GM18505 (cell line): ENCODE data around the gene PLCB1.

Source experiments
- ATAC-seq: cut with Tn5 transposase; IDR thresholded peaks from one replicate; pipeline ENCODE4 v1.9.1; 2021; ENCODE audit not compliant: unreplicated experiment
- POLR2A ChIP-seq: IDR thresholded peaks from 4 replicates; pipeline ENCODE4 v1.6.1; 2011; ENCODE audit warnings: borderline replicate concordance; ENCODE audit not compliant: insufficient read depth, insufficient read length; ENCODE audit errors: extremely low read depth

Gene PLCB1

DNA sequence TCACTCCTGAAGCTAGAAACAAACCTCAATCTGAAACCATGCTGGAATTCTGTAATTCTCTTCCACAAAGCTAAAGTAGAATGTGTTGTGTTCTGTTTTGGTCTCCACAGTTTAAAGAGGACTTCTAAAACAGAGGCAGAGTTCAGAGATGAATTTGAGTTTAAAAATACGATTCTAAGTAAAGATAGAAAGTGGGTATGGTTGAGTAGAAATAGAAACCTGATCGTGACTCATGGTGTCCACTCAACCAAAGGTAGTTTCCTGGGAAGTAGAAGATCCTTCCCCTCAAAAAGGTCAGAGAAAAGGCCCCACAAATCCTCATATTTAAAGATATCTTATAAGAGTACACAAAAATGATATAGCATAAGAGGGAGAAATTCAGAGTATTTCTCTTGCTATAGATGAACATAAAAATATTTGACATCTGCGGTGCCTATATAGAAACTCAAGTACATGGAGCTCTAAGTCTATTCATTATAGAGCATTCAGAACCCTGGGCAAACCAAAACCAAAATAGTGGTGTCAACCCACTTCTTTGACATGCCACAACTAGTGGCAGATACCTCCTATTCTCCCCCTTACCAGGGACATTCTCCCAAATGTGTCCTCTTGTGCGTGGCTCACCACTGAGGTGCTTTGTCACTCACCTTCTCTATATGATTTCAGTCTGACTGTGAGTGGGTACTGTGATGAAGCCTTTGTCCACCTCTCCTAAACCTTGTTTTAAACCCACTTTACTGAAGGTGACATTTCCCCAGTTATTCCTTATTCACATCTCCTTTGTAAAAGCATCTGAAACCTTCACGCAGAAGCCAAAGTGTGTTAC, 84.5 kb downstream of the PLCB1 start:
- TF ChIP-seq POLR2A = no peak

DNA sequence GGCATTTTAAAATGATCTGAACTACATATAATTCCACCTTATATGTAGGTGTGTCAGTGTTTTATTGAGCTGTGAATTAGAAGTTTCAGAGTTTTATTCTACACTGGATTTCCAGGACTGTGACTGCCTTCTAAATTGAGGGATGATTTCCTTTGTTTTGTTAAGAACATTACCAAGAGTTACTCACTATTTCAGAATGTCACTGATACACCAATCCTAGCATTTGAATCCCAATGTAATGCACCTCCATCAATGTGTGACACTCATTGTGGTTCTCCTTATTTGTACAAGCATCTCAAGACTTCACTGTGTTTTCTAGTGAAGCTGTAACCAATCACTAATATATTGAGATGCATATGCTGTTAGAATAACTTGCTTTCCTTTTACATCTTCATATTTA, 86.8 kb downstream of the PLCB1 start:
- no peak for ATAC-seq

More for the DNA sequence above, 84.5 kb downstream of the PLCB1 start:
- peak; percentile 33 for ATAC-seq

GRCh38 chr20:8219403-8219802, 87.3 kb downstream of the PLCB1 start:
- no peak for TF ChIP-seq POLR2A
- ATAC-seq = no peak

More for the DNA sequence above, 86.8 kb downstream of the PLCB1 start:
- no peak for TF ChIP-seq POLR2A

DNA sequence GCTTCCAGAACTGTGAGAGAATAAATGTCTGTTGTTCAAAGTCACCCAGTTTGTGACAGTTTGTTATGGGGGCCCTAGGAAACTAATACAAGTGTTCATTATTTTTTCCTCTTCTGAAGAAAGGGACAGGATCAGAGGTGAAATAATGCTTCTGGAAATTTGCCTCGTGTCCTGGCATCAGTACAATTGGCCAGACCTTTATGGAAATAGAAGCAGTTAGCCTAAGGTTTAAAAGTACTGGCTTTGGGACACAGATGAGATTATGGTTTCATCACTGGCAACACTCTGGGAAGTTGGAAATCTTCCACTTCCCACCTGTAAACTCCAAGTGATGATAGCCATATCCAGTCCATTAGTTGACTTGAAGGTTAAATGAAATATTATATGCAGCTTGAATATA, 88.7 kb downstream of the PLCB1 start:
- ATAC-seq = no peak
- no peak for TF ChIP-seq POLR2A

DNA sequence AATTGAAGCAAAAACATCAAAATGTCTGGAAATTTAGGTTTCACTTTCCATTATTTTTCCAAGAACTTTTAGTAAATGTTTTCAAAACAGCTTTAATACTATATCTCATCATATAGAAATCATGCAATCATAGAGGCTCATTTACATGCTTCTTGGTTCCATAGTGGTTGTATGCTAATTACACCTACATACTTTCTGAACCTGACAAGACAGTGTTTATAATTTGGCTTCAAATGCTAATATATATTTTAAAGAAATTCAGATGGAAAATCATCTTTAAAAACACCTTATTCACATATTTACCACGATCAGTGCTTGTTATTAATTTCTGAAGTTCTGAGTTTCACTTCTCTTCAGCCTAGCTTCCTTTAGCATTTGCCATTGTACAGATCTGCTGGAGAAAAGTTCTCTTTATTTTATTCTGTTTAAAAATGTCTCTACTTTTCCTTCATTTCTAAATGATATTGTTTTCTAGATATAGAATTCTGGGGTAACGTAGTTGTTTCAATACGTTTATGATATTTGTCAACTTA, 89.9 kb downstream of the PLCB1 start:
- no peak for TF ChIP-seq POLR2A
- ATAC-seq = peak; percentile 63

- ATAC-seq = no peak
- TF ChIP-seq POLR2A = no peak
Measured at GRCh38 chr20:8223091-8223870, 91.2 kb downstream of the PLCB1 start.

DNA sequence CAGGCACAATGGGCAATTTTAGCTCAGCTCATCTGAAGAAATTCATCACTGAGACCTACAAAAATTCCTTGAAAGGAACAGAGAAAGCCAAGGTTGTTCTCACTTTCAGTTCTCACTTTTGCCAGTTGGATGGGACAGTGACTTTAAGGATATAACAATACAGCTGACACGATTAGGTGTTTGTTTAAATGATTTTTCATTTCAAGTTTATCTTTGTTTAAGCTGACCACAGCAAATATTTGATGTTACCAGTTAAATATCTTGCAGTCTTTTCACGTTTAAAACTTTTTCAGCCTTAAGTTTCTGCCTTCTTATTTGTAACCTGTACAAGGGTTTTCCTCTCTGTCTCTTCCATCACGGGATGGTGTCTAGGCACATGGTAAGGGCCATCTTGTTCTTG, 93.6 kb downstream of the PLCB1 start:
- TF ChIP-seq POLR2A = no peak
- no peak for ATAC-seq

DNA sequence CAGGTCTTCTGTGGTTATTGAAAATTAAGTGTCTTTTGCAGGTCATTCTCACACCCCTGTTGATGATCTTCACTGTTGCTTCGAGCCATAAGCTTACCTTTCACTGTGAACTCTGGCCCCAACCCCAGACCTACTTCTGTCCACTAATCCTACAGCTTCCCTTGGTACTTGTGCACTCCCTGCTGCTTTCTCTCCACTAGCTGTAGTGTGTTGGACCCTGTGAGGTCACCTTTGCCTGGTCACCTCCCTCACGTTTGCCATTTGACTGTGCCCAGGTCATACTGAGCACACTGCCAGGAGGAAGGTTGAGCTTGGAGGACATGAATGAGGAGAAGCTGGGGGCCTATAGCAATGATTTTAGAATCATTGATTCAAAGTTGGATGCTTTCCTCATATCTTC, 94.0 kb downstream of the PLCB1 start:
- no peak for ATAC-seq
- TF ChIP-seq POLR2A = no peak

DNA sequence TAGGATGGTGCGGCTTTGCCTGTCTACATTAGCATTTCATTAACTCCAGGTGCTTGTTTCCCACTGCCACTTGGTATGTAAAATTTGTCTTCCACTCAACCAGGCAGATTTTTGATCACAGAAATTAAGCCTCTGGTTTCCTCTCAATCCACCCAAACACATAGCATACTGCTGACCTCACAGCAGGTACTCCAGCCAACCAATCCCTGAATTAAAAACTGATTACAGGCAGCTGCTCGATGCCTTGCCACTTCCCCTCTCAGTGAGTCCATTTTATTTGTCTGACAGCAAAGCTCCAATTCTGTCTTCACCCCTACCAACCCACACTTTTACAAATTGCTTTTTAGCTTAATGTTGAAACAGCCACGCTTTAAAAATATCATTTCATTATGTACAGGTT, 95.2 kb downstream of the PLCB1 start:
- no peak for ATAC-seq
- TF ChIP-seq POLR2A = no peak

DNA sequence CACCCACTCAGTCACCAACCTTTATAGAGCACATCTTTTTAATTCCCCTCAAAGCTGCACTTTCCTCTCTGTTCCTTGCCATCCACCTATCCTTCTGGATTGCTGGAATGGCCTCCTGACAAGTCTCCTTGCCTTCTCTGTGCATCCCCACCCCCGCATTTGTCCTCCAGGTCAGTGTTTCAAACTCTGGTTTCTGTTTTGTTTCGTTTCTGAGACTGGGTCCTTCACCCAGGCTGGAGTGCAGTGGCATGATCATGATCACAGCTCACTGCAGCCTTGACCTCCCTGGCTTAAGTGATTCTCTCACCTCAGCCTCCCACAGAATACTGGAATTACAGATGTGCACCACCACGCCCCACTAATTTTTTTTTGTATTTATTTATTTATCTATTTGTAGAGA, 96.2 kb downstream of the PLCB1 start:
- no peak for TF ChIP-seq POLR2A
- ATAC-seq = no peak

GRCh38 chr20:8229090-8229489, 97.0 kb downstream of the PLCB1 start:
- no peak for TF ChIP-seq POLR2A
- no peak for ATAC-seq

DNA sequence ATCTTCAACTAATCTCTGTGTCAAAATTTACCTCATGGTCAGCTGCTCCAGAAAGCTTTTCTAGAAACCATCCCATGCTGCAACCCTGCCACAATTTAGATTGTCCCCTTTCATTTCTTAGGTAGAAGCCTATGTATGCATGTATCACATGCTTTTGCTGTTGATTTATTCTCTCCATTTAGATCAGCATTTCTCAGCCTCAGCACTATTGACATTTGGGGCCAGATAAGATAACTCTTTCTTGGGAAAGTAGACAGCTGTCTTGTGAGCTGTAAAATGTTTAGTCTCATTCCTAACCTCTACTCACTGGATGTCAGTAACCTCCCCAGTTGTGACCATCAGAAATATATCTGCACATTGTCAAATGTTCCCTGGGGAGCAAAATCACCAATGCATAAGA, 99.0 kb downstream of the PLCB1 start:
- TF ChIP-seq POLR2A = no peak
- ATAC-seq = no peak

- ATAC-seq = no peak
- TF ChIP-seq POLR2A = no peak
Measured at GRCh38 chr20:8232332-8232731, 100.3 kb downstream of the PLCB1 start.

DNA sequence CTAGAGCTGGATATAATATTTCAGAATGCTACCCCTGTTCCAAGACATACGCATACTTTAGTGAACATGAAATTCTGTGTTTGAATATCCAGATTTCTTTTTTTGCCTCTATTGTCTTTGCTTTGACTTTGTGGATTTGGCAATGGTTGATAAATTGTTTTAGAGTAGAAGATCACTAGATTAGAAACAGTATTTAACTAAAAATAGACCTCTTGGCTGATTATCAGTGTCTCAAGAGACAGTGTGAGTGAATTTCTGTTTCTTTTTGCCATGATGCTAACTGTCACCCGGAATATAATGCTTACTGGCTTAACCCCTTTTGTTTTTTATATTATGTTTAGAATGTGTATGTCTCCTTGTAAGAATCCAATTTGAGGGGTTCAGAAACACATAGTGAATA, 102.5 kb downstream of the PLCB1 start:
- no peak for TF ChIP-seq POLR2A
- no peak for ATAC-seq
